HG03575 (cell line): Measurements from ENCODE around the gene SLC35E1.
"Not testable (repeated sequence)": the region's sequence is repeated elsewhere in the genome, so short reads cannot be mapped to it uniquely, and the experiment has no call there.

Source experiments
- ATAC-seq: cut with Tn5 transposase; IDR thresholded peaks from one replicate; pipeline ENCODE4 v1.9.1; 2021; ENCODE audit not compliant: unreplicated experiment, insufficient number of reproducible peaks, low FRiP score; ENCODE audit errors: extremely low read depth

SLC35E1 gene

DNA sequence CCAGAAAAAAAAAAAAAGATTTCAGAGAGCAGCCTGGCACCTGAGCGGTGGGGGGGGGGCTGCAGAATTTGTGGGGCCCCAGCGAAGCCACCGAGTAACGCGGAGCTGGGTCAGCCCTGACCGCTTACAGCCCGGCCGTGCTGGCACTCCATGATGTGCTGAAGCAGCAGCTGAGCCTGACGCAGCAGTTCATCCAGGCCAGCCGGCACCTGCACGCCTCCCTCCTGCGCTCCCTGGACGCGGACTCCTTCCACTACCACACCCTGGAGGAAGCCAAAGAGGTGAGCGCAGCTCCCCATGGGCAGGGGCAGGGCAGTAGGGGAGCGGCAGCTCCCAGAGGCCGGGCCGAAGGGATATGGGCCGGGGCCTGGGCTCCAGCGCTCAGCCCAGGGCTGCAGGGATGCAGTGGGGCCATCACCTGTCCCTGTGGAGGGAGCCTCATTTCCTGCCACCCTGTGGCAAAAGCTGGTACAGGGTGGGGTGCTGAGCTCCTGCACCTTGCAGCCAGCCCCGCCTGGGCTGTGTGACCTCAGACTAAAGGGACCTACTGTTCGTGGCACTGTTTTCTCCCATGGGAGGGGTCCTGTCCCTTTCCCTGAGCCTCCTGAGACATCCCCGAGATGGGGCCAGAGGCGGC, 57.7 kb downstream of the SLC35E1 start:
- ATAC-seq, result no peak

DNA sequence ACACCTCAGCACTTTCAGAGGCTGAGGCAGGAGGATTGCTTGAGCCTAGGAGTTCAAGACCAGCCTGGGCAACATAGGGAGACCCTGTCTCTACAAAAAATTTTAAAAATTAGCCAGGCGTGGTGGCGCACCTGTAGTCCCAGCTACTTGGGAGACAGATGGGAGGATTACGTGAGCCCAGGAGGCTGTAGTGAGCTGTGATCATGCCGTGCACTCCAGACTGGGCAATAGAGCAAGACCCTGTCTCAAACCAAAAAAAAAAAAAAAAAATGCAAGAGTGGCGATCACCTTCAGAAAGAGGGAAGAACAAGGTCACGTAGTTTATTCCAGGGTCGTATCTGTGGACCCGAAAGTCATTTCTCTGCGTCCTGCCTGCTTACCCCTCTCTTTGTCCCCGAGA, 59.6 kb downstream of the SLC35E1 start:
- ATAC-seq, result not testable (repeated sequence)

DNA sequence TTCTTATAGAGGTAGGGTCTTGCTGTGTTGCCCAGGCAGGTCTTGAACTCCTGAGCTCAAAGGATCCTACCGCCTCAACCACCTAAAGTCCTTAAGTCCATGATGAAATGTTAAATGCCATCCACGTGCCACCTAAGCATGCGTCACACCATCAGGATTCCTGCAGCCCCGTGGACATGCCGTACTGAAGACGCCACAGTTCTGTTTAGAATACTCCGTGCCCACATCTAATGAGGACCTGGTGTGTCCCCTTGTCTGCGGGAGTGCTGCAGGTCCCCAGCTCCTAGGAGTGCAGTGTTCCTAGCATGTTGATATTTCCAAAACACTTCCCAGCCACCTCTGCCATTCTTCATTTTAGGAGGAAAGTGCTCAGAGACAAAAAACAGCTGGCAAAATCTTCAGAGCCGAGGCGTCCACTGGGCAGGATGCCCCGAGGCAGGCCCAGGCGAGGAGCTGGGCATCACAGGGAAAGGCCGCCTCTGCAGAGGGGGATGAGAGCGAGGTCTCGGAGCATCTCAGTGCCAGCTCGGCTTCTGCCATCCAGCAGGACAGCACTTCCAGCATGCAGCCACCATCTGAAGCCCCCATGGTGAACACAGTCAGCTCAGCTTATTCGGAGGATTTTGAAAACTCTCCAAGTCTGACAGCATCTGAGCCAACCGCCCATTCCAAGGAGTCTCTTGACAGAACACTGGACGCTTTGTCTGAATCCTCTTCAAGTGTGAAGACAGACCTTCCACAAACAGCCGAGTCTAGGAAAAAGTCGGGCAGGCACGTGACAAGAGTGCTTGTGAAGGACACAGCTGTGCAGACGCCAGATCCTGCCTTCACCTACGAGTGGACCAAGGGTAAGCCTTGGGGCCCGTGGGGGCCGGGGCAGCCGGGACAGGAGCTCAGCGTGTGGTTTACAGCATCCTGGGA, 62.8 kb downstream of the SLC35E1 start:
- ATAC-seq, result no peak

DNA sequence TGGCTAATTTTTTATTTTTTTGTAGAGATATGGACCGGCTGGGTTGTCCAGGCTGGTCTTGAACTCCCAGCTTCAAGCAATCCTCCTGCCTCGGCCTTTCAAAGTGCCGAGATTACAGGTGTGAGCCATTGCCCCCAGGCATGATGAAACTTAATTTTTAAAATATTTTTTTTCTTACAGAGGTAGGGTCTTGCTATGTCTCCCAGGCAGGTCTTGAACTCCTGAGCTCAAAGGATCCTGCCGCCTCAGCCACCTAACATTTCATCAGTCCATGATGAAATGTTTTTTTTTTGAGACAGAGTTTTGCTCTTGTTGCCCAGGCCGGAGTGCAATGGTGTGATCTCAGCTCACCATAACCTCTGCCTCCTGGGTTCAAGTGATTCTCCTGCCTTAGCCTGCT, 63.7 kb downstream of the SLC35E1 start:
- ATAC-seq, result no peak

DNA sequence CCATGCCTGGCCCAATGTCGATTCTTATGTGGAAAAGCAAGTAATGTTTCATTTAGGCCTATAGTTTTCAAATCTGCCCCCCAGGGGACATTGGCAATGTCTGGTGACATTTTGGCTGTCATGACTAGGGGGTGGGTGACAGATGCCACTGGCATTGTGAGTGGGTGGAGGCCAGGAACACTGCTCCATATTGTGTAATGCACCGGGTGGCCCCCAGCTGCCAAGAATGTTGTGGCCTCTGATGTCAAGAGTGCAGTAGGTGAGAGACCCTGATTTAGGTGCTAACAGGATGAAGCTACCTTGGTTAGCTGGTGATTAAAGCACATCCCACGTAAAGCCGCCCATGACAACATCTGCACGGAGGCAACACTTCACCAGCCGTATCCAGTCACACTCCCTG, 65.3 kb downstream of the SLC35E1 start:
- no peak for ATAC-seq

DNA sequence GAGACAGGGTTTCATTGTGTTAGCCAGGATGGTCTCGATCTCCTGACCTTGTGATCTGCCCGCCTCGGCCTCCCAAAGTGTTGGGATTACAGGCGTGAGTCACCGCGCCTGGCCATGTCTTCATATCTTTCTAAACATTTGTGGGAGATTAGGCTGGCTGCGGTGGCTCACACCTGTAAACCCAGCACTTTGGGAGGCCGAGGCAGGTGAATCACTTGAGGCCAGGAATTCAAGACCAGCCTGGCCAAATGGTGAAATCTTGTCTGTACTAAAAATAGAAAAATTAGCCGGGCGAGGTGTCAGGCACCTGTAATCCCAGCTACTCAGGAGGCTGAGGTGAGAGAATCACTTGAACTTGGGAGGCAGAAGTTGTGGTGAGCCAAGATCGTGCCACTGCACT, 66.1 kb downstream of the SLC35E1 start:
- not testable (repeated sequence) for ATAC-seq

DNA sequence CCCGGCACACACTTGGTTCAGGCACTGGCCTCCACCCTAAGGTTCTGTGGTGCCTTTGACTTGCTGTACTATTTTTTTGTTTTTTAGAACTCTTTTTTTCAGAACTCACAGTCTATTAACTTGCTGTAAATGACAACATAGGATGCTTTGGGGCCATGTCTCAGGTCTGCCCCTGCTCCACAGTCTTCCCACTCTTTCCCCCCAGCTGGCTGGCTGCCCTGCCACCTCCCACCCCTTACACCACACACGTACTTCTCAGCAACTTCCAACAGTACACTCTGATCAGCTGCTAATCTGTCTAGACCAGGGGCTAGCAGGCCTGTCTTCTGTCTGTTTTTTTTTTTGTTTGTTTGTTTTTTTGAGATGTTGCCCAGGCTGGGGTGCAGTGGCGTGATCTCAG, 67.9 kb downstream of the SLC35E1 start:
- no peak for ATAC-seq
